Mesothelial cell of epicardium (in vitro differentiated cells): Measurements from ENCODE around the gene RFPL4A. TPM values are rescaled to one million over a fixed set of nuclear protein-coding genes. Genes with fewer than 3 reads are reported as not detected.

Experiments used
- DNase-seq, 2 experiments: peaks; one replicate each; pipeline ENCODE4 v3.0.0; 2021; ENCODE audit warnings: low spot score in 2 of 2; ENCODE audit not compliant: unreplicated experiment in 2 of 2
- H3K27ac Mint-ChIP-seq: 2 replicates; pipeline ENCODE4 v1.8.0; 2021; ENCODE audit warnings: mixed read lengths
- H3K27me3 Mint-ChIP-seq: 2 replicates; pipeline ENCODE4 v1.8.0; 2021; ENCODE audit warnings: low read depth, mixed read lengths
- H3K36me3 Mint-ChIP-seq: 2 replicates; pipeline ENCODE4 v1.8.0; 2021; ENCODE audit warnings: mixed read lengths
- H3K4me1 Mint-ChIP-seq: 2 replicates; pipeline ENCODE4 v1.8.0; 2021; ENCODE audit warnings: mixed read lengths
- H3K4me3 Mint-ChIP-seq: 2 replicates; pipeline ENCODE4 v1.8.0; 2021; ENCODE audit warnings: mild to moderate bottlenecking, moderate library complexity, mixed read lengths
- H3K9me3 Mint-ChIP-seq: 2 replicates; pipeline ENCODE4 v1.8.0; 2021; ENCODE audit warnings: mixed read lengths
- total RNA-seq: library from RNA; stranded (reverse); gene quantifications from 3 replicates; pipeline ENCODE4 v1.2.1, GENCODE V29; 2021
- TF ChIP-seq, protein P1 (sequence below): fragments of 200-600 bp; sonication (generic); IDR thresholded peaks from one replicate; pipeline ENCODE4 v1.5.0; 2021; ENCODE audit warnings: antibody characterized with exemption; ENCODE audit not compliant: unreplicated experiment

Gene RFPL4A
- total RNA-seq, 1 donor from 2014 or later = not detected

GRCh38 chr19:55811340-55811739, 52.4 kb downstream of the RFPL4A start:
- TF ChIP-seq, protein P1, sequence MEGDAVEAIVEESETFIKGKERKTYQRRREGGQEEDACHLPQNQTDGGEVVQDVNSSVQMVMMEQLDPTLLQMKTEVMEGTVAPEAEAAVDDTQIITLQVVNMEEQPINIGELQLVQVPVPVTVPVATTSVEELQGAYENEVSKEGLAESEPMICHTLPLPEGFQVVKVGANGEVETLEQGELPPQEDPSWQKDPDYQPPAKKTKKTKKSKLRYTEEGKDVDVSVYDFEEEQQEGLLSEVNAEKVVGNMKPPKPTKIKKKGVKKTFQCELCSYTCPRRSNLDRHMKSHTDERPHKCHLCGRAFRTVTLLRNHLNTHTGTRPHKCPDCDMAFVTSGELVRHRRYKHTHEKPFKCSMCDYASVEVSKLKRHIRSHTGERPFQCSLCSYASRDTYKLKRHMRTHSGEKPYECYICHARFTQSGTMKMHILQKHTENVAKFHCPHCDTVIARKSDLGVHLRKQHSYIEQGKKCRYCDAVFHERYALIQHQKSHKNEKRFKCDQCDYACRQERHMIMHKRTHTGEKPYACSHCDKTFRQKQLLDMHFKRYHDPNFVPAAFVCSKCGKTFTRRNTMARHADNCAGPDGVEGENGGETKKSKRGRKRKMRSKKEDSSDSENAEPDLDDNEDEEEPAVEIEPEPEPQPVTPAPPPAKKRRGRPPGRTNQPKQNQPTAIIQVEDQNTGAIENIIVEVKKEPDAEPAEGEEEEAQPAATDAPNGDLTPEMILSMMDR = no peak
- H3K4me1 Mint-ChIP-seq = no peaks in the 10 kb centered on the region

DNA sequence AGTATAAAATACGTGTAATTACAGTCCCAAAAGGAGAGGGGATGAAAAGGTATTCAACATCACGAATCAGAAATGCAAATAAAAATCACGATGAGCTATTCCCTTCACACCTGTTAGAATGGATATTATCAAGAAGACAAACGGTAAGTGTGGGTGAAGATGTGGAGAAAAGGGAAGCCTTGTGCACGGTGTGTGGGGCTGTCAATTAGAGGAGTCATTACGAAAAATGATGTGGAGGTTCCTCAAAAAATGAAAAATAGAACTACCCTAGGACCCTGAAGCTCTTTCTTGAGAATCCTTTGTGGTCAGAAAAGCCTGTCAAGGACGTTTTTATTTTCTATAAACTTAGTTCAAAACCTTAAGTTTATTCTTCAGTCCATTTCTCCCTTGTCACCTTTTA, 53.6 kb downstream of the RFPL4A start:
- no peak for DNase-seq
- Mint-ChIP-seq H3K4me1 (no peaks in the 10 kb centered on the region), H3K27me3 (no peaks in the 10 kb centered on the region), H3K36me3 (no peaks in the 10 kb centered on the region), H3K9me3 (peaks cover 76% of the 10 kb centered on the region), H3K4me3 (no peak overlapping the region), H3K27ac (no peak overlapping the region)
- TF ChIP-seq, protein P1 = no peak

More at GRCh38 chr19:55811340-55811739, 52.4 kb downstream of the RFPL4A start:
- H3K27ac Mint-ChIP-seq = no peak overlapping the region
- H3K4me3 Mint-ChIP-seq = no peak overlapping the region
- peaks cover 76% of the 10 kb centered on the region for H3K9me3 Mint-ChIP-seq
- H3K36me3 Mint-ChIP-seq = no peaks in the 10 kb centered on the region
- DNase-seq = no peak
- H3K27me3 Mint-ChIP-seq = no peaks in the 10 kb centered on the region

Other genes starting within 250 kb of the RFPL4A start
- 0.33 to 0.97 TPM (median 0.56 TPM) in 3 replicates for gene SBK2, start 222.0 kb upstream of the RFPL4A start, total RNA-seq
- gene SBK3, start 213.6 kb upstream of the RFPL4A start, total RNA-seq = 0.25 TPM in 1 of 3 replicates, not detected in the others
- 35.0 to 35.2 TPM (median 35.1 TPM) in 3 replicates for gene ZNF579, start 178.2 kb upstream of the RFPL4A start, total RNA-seq
- 31.3 to 31.7 TPM (median 31.6 TPM) in 3 replicates for gene FIZ1, start 159.6 kb upstream of the RFPL4A start, total RNA-seq
- gene ZNF524, start 158.8 kb upstream of the RFPL4A start, total RNA-seq = 5.3 to 7.4 TPM (median 5.7 TPM) in 3 replicates
- 18.7 to 21.4 TPM (median 21.2 TPM) in 3 replicates for gene ZNF865, start 153.4 kb upstream of the RFPL4A start, total RNA-seq
- 12.8 to 13.7 TPM (median 12.9 TPM) in 3 replicates for gene ZNF784, start 134.5 kb upstream of the RFPL4A start, total RNA-seq
- 49.6 to 53.9 TPM (median 50.9 TPM) in 3 replicates for gene ZNF580, start 118.1 kb upstream of the RFPL4A start, total RNA-seq
- gene ZNF581, start 115.4 kb upstream of the RFPL4A start, total RNA-seq = 42.6 to 47.0 TPM (median 46.9 TPM) in 3 replicates
- 20.8 to 24.0 TPM (median 23.6 TPM) in 3 replicates for gene CCDC106, start 110.9 kb upstream of the RFPL4A start, total RNA-seq
- 226 to 245 TPM (median 230 TPM) in 3 replicates for gene U2AF2, start 104.1 kb upstream of the RFPL4A start, total RNA-seq
- gene EPN1, start 83.9 kb upstream of the RFPL4A start, total RNA-seq = 99.6 to 104 TPM (median 102 TPM) in 3 replicates
- not detected in 3 replicates for gene NLRP9, start 20.7 kb upstream of the RFPL4A start, total RNA-seq
- not detected in 3 replicates for gene RFPL4AL1, start 10.0 kb downstream of the RFPL4A start, total RNA-seq
- gene NLRP11, start 72.9 kb downstream of the RFPL4A start, total RNA-seq = not detected in 3 replicates
- not detected in 3 replicates for gene NLRP4, start 77.4 kb downstream of the RFPL4A start, total RNA-seq
- not detected in 3 replicates for gene NLRP13, start 173.2 kb downstream of the RFPL4A start, total RNA-seq
- not detected in 3 replicates for gene NLRP8, start 188.7 kb downstream of the RFPL4A start, total RNA-seq
- not detected in 3 replicates for gene NLRP5, start 227.7 kb downstream of the RFPL4A start, total RNA-seq